HG03575 (cell line): Measurements from ENCODE around the gene NAA80.
"Not testable (repeated sequence)": the region's sequence is repeated elsewhere in the genome, so short reads cannot be mapped to it uniquely, and the experiment has no call there.

ENCODE experiments used
- ATAC-seq: cut with Tn5 transposase; IDR thresholded peaks from one replicate; pipeline ENCODE4 v1.9.1; 2021; ENCODE audit not compliant: unreplicated experiment, insufficient number of reproducible peaks, low FRiP score; ENCODE audit errors: extremely low read depth

The NAA80 gene

GRCh38 chr3:50275141-50275995, 23.8 kb downstream of the NAA80 start:
- no peak for ATAC-seq

- ATAC-seq, result no peak
Measured at GRCh38 chr3:50274371-50275104, 24.7 kb downstream of the NAA80 start.

- ATAC-seq, result no peak
Measured at GRCh38 chr3:50273689-50274065, 25.5 kb downstream of the NAA80 start.

- no peak for ATAC-seq
Measured at GRCh38 chr3:50272911-50273688, 26.1 kb downstream of the NAA80 start.

- not testable (repeated sequence) for ATAC-seq
Measured at GRCh38 chr3:50272538-50272910, 26.7 kb downstream of the NAA80 start.

GRCh38 chr3:50271314-50271936, 27.8 kb downstream of the NAA80 start:
- no peak for ATAC-seq

- ATAC-seq, result no peak
Measured at GRCh38 chr3:50270422-50271224, 28.6 kb downstream of the NAA80 start.

- no peak for ATAC-seq
Measured at GRCh38 chr3:50269977-50270413, 29.2 kb downstream of the NAA80 start.

- no peak for ATAC-seq
Measured at GRCh38 chr3:50269460-50269859, 29.7 kb downstream of the NAA80 start.

GRCh38 chr3:50268703-50269451, 30.3 kb downstream of the NAA80 start, which contains the start of gene SEMA3B:
Gene SEMA3B (plus strand): TSS chr3:50269147. CDS start chr3:50269241, 94 bp downstream.
- no peak for ATAC-seq

- ATAC-seq, result no peak
Measured at GRCh38 chr3:50268276-50268675, 30.9 kb downstream of the NAA80 start.

GRCh38 chr3:50267280-50267913, 31.8 kb downstream of the NAA80 start:
- ATAC-seq, result no peak

GRCh38 chr3:50266836-50267235, 32.4 kb downstream of the NAA80 start:
- ATAC-seq, result no peak

- no peak for ATAC-seq
Measured at GRCh38 chr3:50266017-50266416, 33.2 kb downstream of the NAA80 start.

GRCh38 chr3:50265571-50265970, 33.6 kb downstream of the NAA80 start:
- no peak for ATAC-seq

GRCh38 chr3:50264964-50265485, 34.2 kb downstream of the NAA80 start:
- no peak for ATAC-seq

GRCh38 chr3:50264383-50264963, 34.7 kb downstream of the NAA80 start:
- ATAC-seq, result no peak
